H1 (cell line): ENCODE results near the gene ANKS1A. TPM values are rescaled to one million over a fixed set of nuclear protein-coding genes. Genes with fewer than 3 reads are reported as not detected.

Experiments used
- CTBP2 ChIP-seq: IDR thresholded peaks from 2 replicates; pipeline ENCODE4 v1.7.0; 2011; ENCODE audit warnings: borderline replicate concordance, mild to moderate bottlenecking, moderate library complexity, mixed read lengths, low read length; ENCODE audit not compliant: insufficient read depth, insufficient read length
- E2F6 ChIP-seq: IDR thresholded peaks from 2 replicates; pipeline ENCODE4 v1.6.1; 2012; ENCODE audit warnings: inconsistent platforms
- KDM5A ChIP-seq: fragments of 200-600 bp; IDR thresholded peaks from 2 replicates; pipeline ENCODE4 v1.7.1; 2012; ENCODE audit warnings: mild to moderate bottlenecking, low read length, inconsistent platforms, mixed read lengths
- PHF8 ChIP-seq: fragments of 200-600 bp; sonication (generic); conservative IDR thresholded peaks from 2 replicates; pipeline ENCODE4 v1.7.1; 2012; ENCODE audit warnings: low read depth, mild to moderate bottlenecking, inconsistent platforms, low read length, moderate library complexity
- SP2 ChIP-seq: IDR thresholded peaks from 2 replicates; pipeline ENCODE4 v1.6.1; 2012; ENCODE audit warnings: mild to moderate bottlenecking, low read length, inconsistent platforms
- ZNF274 ChIP-seq: IDR thresholded peaks from 2 replicates; pipeline ENCODE4 v1.7.0; 2012; ENCODE audit warnings: low read length, borderline replicate concordance; ENCODE audit errors: extremely low read depth
- polyA plus RNA-seq, 7 experiments: library from polyadenylated mRNA; depleted of rRNA in 3 of 7; stranded (reverse) in 5 of 7; unstranded in 2 of 7; fragments of >200 nt in 5 of 7; fragments of 200-250 nt in 2 of 7; gene quantifications; 1 replicate in 5 of 7; 2 replicates in 1 of 7; 4 replicates in 1 of 7; pipeline versions ENCODE4 v1.2.1 to v1.2.3, GENCODE V29; 2011 to 2013; ENCODE audit warnings: missing spikeins in 2 of 7, mixed read lengths in 2 of 7
- total RNA-seq: library from RNA; stranded (reverse); fragmentation: NEBNext Ultra II Directional; extraction: Animal tissue kit (Norgen Biotek cat#: 25700); gene quantifications from 2 replicates; pipeline ENCODE4 v1.2.1, GENCODE V29; 2021

ANKS1A gene
- total and polyA plus RNA-seq, 2 of the 8 experiments (the other 6 are each of a cell fraction or from before 2014, with no cell fraction given), result 9.8 to 30.9 TPM

- TF ChIP-seq CTBP2 (no peak), E2F6 (no peak), SP2 (no peak), ZNF274 (no peak), KDM5A (no peak), PHF8 (no peak)
These were observed 179.6 kb downstream of the ANKS1A start (continued) for GRCh38 chr6:35068644-35069043.
